ENCODE measurements around the gene AUNIP.
A peak's percentile ranks its signal among the peaks of the same experiment; 100 is the strongest.

AUNIP gene, protein sequence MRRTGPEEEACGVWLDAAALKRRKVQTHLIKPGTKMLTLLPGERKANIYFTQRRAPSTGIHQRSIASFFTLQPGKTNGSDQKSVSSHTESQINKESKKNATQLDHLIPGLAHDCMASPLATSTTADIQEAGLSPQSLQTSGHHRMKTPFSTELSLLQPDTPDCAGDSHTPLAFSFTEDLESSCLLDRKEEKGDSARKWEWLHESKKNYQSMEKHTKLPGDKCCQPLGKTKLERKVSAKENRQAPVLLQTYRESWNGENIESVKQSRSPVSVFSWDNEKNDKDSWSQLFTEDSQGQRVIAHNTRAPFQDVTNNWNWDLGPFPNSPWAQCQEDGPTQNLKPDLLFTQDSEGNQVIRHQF

DNA sequence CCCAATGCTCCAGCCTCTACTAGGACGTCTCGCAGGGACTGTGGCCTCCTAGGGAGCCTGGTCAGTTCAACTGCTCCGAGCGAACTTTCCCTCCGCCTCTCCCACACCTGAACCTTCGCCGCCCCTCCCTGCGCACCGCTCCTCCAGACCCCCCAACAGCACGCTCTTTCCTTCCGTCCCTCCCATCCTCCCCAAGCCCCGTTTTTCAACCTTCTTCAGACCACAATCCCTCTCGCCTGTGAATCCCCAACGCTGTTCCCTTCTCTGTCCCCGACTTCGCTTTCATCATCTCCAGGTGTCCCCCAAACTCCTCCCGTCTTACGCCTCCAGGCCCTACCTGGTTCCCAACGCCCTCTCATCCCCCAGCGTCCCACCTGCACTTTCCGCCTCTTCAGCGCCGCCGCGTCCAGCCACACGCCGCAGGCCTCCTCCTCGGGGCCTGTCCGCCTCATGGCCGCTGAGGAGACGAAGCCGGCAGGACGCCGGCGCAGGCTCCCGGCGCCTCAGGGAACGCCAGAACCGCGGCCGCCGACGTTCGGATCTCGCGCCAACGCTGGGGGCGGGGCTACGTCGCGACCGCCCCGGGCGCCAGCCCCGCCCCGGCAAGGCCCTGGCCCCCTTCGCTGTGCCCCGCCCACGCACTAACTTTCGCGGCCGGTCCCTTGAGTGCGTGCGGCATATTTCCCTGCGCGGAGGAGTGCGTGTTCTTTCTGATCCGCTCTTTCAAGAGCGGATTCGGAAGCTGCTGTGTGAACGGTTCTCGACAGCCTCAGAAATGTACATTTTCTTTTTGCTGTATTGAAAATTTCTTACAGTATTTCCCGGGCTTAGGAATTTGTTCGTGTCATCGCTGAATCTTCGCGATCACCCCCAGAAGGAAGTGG is at the start of gene AUNIP:
AUNIP (minus strand) TSS at position 552 of the 884 bp plus-strand sequence; CDS start at position 452, 100 bp downstream.
- peak; percentile 79 for DNase-seq (ENCODE audit: low read depth)

DNA sequence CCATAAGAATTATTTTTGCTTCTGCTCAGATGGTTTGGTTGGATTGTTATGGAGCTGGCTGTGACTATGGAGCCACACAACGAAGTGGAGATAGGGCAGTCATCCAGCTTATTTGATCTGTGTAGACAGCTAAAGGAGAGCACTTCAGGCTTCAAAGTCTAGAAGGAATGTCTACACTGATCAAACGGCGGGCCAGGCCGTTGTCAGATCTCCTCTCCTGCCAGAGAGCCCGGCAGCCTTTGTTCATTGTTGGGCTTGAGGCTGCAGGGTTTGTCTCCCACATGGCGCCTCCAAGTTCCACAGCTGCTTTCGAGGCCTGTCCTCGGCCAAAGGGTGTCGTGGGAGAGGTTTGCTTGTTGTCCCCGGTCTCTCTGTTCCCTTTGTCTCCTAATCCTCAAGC is 49.8 kb upstream of the AUNIP start:
- no peak for DNase-seq (ENCODE audit: low read depth)

DNA sequence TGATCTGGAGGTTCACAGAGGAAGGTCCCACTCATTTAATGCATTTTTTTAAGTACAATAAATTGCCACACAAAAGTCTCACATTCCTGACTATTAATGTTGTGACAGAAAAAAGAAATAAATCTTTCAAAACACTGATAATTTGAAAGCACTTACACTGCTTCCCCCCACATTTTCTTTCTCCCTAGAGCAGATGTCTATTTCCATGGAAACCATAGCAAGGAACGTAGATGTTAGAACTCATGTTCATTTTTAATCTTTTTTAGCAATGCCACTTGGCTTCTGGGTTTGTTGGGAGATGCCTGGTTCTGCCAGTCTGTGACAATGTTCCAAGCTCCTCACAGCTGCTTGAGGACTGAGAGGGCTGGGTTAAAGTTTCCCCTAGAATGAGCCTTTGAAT is 48.9 kb upstream of the AUNIP start:
- no peak for DNase-seq (ENCODE audit: low read depth)

DNA sequence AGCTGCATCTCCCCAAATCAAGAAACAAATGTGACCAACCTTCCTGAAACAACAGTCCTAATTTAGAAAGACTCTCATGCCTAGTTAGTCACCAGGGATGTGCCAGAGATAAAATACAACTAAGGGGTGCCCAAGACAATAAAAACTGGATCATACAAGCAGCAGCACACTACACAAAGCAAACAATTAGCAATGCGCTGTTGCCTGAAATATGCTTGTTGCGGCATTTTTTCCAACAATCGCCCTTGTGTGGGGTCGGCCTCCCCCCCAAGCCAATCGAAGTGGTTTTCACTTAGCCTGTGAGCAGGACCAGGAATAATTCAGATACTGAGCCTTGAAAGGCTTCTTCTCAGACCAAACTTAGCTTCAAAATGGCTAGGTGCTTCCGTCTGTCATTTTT is 48.3 kb upstream of the AUNIP start:
- DNase-seq (ENCODE audit: low read depth) = no peak

DNA sequence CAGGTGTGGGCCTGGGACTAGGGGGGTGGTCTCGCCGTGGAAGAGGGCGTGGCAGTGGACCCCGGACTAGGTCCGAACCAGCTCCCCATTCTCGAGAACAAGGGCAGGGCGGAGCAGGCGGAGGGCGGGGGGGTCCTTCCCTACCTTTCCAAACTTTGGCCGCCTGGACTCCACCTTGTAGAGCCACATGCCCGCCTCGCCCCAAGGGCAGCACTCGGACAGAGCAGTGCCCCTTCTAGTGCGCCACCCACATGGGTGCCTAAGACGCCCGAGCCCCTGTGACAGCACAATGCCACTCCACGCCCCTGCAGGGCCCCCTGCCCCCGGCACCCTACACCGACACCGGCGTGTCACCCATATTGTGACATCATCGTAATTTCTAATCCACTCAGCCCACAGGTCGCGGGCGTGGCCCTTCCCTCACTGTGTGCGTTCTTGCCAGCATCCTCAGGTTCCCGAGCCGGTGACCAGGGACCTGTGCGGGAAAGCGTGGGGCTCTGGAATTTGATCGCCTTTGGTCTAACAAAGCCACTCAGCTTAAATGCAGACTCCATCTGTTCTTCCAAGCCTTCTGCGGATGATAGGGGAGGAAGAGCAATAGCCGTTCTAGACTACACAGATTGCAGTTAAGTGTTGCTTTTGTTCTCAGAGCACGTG is 47.5 kb upstream of the AUNIP start:
- peak; percentile 24 for DNase-seq (ENCODE audit: low read depth)

DNA sequence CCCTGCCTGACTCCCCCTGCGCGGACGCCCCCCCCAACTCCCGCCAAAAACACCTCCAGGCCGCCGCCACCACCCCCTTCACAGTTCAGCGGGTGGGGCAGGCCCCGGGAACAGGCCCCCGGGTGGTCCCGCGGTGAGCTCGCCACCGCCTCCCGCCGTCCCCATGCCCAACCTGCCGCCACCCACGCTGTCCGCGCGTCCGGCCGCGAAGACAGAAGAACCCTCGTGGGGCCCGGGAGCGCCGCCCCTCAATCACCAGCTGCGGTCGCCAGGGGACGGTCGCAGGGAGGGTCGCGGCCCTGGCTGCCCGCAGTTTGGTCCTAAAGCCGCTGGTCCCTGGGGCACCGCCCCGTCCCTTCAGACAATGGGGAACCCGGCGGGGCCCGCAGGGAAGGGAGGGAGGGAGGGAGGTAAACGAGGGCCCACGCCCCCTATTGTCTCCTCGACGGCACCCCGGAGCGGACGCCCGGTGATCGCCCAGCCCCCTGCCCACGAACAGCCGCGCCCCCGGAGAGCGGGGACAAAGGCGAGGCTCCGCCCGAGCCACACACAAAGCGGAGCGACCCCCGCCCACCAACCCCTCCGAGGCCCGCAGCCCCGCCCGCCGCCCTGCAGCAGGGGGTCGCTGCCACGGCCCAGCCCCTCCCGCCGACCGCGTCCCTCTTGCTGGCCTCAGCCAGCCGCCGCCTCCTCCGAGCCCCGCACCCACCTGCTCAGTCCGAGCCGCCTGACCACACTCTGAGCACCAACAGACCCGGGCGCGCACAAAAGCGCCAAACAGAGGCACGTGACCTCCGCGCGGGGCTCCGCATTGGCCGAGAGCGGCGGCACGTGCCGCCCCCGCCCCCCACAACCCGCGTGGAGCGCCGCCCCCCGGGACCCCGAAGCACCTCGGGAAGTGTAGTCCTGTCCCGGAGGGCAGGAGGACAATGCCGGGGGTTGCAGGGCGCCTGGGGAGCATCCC is 46.7 kb upstream of the AUNIP start, which contains the start of gene STMN1:
STMN1 (minus strand) TSS at position 740 of the 964 bp plus-strand sequence. CDS start 1,743 bp downstream, outside the sequence.
- peak; percentile 78 for DNase-seq (ENCODE audit: low read depth)

DNA sequence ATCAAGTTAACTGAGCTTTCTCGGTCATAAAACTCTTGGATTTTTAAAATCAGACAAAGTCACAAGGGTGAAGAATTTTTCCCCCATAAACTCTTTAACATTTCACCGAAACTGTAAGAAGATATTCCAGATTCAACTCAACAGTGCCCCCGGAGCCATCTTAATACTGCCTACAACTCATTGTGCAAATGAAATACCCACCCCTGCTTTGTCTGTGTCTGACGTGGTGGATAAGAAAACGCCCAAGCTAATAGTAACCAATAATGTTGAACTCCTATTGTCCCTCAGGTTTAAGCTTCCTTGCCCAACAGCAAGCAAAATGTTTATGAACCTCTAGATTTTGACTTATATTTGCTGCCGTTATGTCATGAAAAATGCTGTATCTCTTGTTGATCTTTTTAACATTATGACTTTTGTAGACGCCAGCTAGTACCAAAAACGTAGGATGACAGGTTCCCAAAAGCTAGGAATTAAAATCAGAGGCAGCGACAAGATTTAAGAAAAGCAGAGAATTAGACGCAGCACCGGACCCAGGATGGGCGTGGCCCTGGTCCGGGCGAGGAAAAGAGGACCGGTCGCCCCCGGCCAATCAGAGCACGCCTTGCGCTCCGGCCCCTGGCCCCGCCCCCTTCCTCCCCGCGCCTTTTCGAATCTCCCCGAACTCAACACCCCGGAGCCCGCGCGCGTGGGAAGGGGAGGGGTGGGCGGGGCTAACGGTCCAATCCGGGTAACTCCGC is 45.9 kb upstream of the AUNIP start:
- DNase-seq (ENCODE audit: low read depth) = peak; percentile 84

DNA sequence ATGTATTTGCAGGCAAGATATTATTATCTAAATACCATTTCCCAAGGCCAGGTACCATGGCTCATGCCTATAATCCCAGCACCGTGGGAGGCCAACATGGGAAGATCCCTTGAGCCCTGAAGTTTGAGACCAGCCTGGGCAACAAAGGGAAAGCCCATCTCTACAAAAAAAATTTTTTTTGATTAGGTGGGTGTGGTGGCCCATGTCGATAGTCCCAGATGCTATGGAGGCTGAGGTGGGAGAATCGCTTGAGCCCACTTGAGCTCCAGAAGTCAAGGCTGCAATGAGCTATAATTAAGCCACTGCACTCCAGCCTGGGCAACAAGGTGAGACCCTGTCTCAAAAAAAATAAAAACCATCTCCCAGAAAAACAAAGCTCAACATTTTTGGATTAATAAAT is 44.7 kb upstream of the AUNIP start:
- DNase-seq (ENCODE audit: low read depth) = no peak

DNA sequence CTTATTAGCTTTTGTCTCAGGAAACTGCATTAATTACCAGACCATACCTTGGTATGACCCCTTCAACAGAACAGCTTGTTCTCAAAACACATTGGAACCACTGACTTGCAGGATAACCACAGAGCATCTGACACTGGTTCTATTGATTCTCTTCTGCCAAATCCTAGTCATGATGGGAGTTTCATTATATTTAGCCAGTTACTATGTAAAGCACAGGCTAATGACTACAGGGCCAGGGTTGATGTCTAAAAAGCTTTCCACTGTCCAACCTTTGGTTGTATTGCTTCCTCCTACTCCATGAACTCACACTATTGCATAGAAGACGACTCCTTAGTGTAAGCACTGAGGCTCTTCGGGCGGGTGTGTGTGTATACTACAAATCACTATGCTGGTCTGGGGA is 43.2 kb upstream of the AUNIP start:
- no peak for DNase-seq (ENCODE audit: low read depth)

DNA sequence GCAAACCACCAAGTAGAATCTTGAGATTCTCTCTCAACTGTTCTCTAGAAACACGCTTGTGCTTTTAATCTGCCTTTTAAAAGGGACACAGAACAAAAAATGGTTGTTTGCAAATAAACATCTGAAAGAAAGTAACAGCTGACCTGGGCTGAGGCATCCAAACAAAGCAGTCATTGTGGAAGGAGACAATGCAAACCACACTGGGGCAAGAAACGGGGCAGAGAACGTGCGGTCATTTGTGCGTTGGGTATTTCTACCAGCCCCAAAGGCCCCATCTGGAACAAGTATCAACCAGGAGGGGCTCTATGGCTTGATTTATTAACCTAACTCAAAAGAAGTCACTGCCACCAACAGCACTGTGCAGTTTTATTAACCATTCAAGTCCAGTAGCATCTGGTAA is 41.0 kb upstream of the AUNIP start:
- no peak for DNase-seq (ENCODE audit: low read depth)

DNA sequence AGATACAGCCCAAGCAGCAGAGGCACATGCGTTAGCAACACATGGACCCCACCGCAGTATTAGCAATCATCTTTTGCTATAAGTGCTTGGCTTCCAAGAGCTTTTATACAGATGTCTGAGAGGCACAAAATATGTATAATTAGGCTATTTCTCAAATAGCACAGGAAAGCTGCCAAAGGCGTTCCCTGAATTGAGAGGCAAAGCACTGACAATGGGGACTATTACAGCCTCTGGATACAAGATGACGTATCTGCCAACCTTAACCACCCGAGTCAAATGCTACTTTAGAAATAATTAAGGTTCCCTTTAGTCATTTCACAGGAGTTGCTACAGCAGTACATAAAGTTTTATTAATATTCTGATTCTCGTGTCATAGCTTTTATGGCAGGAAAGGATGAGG is 40.5 kb upstream of the AUNIP start:
- no peak for DNase-seq (ENCODE audit: low read depth)

DNA sequence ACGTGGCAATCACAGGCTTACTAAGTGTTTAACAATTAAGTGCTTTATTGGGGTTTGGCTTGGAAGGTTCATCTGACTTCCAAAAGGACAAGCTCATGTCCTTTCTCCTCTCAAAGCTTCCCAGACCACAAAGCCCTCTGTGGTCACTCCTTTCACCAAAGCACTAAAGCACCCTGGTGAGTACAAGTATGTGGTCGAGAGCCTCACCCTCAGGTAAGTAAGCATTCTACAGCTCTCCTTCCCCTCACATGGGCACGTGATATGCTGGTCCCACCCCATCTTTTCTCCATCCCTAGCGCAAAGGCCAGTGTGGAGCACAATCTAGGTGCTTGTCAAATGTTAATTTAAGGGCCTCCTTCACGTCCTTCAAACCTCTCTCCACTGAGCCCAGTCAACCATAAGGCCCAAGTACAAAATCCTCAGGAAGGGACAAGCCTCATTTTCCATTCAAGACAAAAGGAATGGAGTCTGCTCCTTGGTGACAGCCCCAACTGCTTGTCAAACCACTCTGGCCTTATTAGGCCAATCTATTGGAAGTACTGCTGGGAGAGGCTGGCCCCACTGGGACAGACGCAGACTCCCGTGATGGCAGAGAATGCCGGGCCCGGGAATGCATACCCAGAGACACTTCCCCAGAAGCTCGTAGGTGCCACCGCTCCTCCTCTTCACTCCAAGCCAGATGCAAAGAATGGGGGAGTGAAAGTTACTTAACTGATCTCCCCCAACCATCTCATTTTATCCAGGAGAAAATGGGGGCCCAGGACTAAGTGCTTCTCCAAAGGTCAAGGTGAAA is 39.2 kb upstream of the AUNIP start:
- no peak for DNase-seq (ENCODE audit: low read depth)

DNA sequence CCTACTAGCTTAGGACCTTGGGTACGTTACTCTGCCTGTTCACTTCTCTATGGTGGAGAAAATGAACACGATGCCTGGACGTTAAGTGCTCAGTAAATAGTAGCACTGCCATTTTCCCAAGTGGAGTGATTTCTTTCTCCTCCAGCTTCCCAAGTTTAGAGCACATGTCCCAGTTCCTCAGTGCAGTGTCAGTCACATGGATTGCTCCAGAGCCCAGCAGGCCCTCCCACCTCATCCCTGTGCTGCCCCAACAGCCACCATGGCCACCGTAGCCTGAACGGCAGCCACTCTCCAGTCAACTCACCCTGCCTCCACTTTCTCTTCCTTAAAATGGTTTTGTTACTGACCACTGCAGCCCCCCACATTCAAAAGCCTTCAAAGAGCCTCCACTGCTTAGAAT is 38.5 kb upstream of the AUNIP start:
- no peak for DNase-seq (ENCODE audit: low read depth)

DNA sequence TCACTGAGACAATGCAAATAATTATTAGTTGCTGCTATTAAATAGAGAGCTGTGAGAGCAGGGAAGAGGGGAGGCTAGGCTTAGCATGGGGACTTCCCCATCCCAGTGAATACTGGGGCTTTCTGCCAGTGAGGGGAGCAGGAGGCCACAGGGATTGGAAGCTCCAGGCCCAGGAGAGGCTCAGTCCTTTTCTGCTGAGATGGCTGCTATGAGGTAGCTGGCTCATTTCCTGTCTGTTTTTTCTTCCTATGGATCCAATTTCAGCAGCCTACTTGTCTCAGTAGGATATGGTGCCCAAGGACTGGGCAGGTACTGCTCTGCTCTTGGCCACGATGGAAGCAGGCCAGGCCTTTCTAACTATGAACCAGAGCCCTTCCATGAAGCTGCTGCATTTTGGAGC is 37.0 kb upstream of the AUNIP start:
- DNase-seq (ENCODE audit: low read depth) = no peak

DNA sequence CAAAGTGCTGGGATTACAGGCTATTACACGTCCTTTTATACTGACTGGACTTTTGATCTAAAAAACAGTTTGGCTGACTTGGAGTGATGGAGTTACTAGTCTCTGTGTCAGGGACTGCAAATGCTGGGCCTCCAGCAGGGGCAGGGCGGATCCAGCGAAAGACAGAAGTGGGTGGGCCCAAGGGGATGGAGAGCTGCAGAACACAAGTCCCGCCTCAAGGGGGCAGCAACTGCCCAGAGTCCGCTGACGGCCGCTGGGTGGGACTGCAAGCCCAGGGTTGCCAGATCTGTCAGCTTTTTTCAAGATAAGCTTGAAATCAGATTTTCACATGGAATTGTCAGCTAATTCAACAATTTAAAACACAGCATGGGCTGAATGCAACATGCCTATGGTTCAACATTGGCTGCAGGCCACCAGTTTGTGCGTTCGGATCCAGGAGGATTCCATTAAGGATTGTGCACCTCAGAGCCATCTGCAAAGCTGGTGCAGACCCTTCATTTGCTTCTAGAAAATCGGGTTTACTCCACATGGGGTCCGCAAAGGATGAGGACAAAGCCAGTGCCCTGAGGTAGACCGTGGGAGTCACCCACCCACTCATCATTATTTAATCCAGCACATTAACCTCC is 36.2 kb upstream of the AUNIP start:
- peak; percentile 74 for DNase-seq (ENCODE audit: low read depth)

DNA sequence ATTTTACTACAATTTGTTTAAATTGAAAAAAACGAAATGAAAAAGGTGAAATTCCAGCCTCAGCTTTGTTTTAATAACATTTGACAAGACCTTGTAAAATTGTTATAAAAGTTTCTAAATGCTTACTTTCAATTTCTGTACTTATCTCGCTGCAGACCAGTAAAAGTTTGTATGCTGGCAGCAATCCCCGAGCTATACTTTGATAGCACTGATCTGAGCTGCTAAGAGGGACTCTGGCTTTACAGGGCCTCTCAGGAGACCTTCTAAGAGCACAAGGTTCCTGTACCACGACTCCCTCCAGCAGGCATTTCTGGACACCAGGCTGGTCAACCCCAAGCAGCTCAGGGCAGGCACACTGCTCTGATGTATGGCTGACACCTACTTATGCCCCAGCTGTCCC is 33.9 kb upstream of the AUNIP start:
- no peak for DNase-seq (ENCODE audit: low read depth)

DNA sequence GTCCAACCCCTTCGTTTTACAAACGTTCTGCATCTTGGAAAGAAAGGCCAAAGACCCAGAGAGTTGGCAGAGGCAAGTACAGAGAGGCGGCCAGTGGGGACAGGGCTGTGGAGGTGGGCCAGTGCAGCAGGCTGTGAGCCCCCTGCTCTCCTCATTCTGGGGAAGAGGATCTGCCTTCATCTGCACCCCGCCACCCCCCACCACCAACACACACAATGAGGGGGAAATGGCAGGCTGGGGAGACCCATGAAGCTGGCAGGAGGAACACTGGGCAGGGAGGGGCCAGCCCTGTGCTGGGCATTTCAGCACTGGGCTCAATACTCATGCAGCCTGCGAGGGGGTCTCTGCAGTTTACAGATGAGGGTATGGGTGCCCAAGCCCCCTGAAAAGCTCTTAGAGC is 32.3 kb upstream of the AUNIP start:
- DNase-seq (ENCODE audit: low read depth) = no peak

DNA sequence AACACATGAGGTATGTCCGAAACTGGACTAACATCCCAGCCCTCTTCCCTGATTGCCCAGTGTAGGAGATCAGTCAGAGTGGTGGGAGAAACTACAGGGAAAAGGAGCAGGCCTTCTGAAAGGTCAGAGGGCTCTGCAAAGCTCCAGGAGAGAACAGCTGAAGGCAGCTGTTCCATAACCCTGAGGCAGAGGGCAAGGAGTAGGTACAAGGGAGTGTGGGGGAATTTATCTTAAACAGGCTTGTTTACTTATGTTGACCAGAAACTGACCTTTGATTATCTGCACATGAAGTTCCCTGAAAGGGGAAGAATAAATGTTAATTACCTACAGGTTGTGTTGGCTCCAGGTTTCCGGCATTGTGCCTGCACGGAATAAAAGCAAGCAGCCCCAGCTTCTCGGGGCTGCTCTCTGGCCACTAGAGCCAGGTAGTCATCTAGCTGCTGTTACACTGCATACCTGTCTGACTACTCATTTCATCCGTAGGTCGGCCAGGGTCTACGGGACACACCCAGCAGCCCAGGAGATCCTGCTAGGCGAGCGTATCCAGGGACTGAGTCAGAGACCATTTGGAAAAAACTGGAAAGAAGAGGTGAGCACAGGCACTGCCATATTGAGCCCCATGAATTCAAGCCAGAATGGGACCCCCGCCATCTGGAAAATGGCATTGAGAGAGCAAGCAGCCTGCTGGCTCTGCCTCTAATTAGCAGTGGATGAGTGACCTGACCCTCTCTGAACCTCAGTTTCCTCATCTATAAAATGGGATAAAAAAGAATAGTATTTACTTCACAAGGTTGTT is 31.2 kb upstream of the AUNIP start:
- DNase-seq (ENCODE audit: low read depth) = no peak

DNA sequence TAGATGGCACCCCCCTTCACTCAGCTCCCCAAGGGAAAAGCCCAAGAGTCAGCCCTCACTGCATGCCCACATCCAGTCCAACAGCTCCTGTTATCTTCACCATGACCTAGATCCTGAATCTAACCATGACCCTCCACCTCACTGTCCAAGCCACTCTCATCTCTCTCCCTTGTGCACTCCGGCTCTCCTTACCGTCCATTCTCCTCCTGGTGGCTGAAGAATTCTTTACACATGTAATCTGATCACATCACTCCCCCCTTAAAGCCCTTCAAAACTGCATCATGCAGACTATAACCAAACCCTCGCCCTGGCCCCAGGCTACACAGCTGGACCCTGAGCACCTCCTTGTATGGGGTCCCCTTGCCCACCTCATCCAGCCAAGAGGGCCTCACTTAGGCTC is 30.2 kb upstream of the AUNIP start:
- DNase-seq (ENCODE audit: low read depth) = no peak

Measured in T-helper 22 cell (primary cell).